Liver (tissue), 9 donors: ENCODE data around the gene FBXO33. TPM values are rescaled to one million over a fixed set of nuclear protein-coding genes. Genes with fewer than 3 reads are reported as not detected.

Source experiments
- DNase-seq: peaks from one replicate; pipeline ENCODE4 v3.0.0-alpha.2; 2017; ENCODE audit warnings: low spot score
- H3K27ac ChIP-seq, 2 donors: one replicate each; pipeline ENCODE4 v1.7.0; 2013; ENCODE audit warnings: inconsistent platforms in 2 of 2, low read length in 2 of 2, control low read depth in 1 of 2, low read depth in 1 of 2, mild to moderate bottlenecking in 1 of 2
- H3K27me3 ChIP-seq, 4 donors: one replicate each; pipeline versions ENCODE4 v1.6.1 to v1.7.0; 2013; ENCODE audit warnings: low read length in 3 of 4, inconsistent platforms in 1 of 4, mild to moderate bottlenecking in 1 of 4, moderate library complexity in 1 of 4; ENCODE audit not compliant: control insufficient read depth in 4 of 4, insufficient read depth in 4 of 4
- H3K36me3 ChIP-seq, 4 donors: one replicate each; pipeline versions ENCODE4 v1.6.1 to v1.7.0; 2013; ENCODE audit warnings: low read length in 3 of 4, mild to moderate bottlenecking in 3 of 4, low read depth in 1 of 4, moderate library complexity in 1 of 4; ENCODE audit not compliant: control insufficient read depth in 4 of 4, insufficient read depth in 3 of 4
- H3K4me1 ChIP-seq, 4 donors: one replicate each; pipeline versions ENCODE4 v1.6.1 to v1.7.0; 2013; ENCODE audit warnings: low read length in 3 of 4, mild to moderate bottlenecking in 3 of 4, moderate library complexity in 1 of 4; ENCODE audit not compliant: control insufficient read depth in 4 of 4, insufficient read depth in 4 of 4
- H3K4me3 ChIP-seq, 3 donors: one replicate each; pipeline versions ENCODE4 v1.6.1 to v1.7.0; 2013; ENCODE audit warnings: low read length in 3 of 3, control low read depth in 1 of 3, low read depth in 1 of 3, mild to moderate bottlenecking in 1 of 3
- H3K9ac ChIP-seq, 2 donors: one replicate each; pipeline ENCODE4 v1.7.0; 2013; ENCODE audit warnings: low read length in 2 of 2, mild to moderate bottlenecking in 2 of 2, moderate library complexity in 2 of 2, control low read depth in 1 of 2, low read depth in 1 of 2
- H3K9me3 ChIP-seq, 4 donors: one replicate each; pipeline versions ENCODE4 v1.6.1 to v1.7.0; 2013; ENCODE audit warnings: low read length in 3 of 4; ENCODE audit not compliant: control insufficient read depth in 4 of 4
- EGR1 ChIP-seq, 2 donors: IDR thresholded peaks; 2 replicates each; pipeline ENCODE4 v1.6.1; 2016 to 2018; ENCODE audit warnings: antibody characterized with exemption in 2 of 2, low read depth in 2 of 2
- FOXA1 ChIP-seq: IDR thresholded peaks from 2 replicates; pipeline ENCODE4 v1.6.1; 2016; ENCODE audit warnings: antibody characterized with exemption
- FOXA2 ChIP-seq: IDR thresholded peaks from 2 replicates; pipeline ENCODE4 v1.6.1; 2016; ENCODE audit warnings: antibody characterized with exemption
- GABPA ChIP-seq, 2 donors: IDR thresholded peaks in 1 of 2; conservative IDR thresholded peaks in 1 of 2; 2 replicates each; pipeline ENCODE4 v1.6.1; 2016; ENCODE audit warnings: antibody characterized with exemption in 2 of 2, mild to moderate bottlenecking in 1 of 2, moderate library complexity in 1 of 2
- HNF4A ChIP-seq, 2 donors: conservative IDR thresholded peaks; 2 replicates each; pipeline ENCODE4 v1.6.1; 2016; ENCODE audit warnings: antibody characterized with exemption in 2 of 2, mild to moderate bottlenecking in 2 of 2
- HNF4G ChIP-seq: IDR thresholded peaks from 2 replicates; pipeline ENCODE4 v1.6.1; 2016; ENCODE audit warnings: antibody characterized with exemption
- JUND ChIP-seq, 2 donors: IDR thresholded peaks; 2 replicates each; pipeline ENCODE4 v1.6.1; 2016; ENCODE audit warnings: antibody characterized with exemption in 2 of 2
- NR2F2 ChIP-seq: IDR thresholded peaks from 2 replicates; pipeline ENCODE4 v1.6.1; 2016; ENCODE audit warnings: antibody characterized with exemption
- RAD21 ChIP-seq, 2 donors: IDR thresholded peaks; 2 replicates each; pipeline ENCODE4 v1.6.1; 2016; ENCODE audit warnings: antibody characterized with exemption in 2 of 2, mild to moderate bottlenecking in 2 of 2
- SP1 ChIP-seq: IDR thresholded peaks from 2 replicates; pipeline ENCODE4 v1.6.1; 2018; ENCODE audit warnings: antibody characterized with exemption, mild to moderate bottlenecking
- WGBS: extraction: QIAGEN DNeasy Blood & Tissue Kit; methylation state at CpG from one replicate; pipeline ENCODE4 v1.1.7; 2013; 5-methylcytosine and 5-hydroxymethylcytosine counted together
- polyA plus RNA-seq, 2 donors: library from polyadenylated mRNA; stranded (reverse) in 1 of 2; unstranded in 1 of 2; fragments of 200-250 nt in 1 of 2; fragments of >200 nt in 1 of 2; fragmentation: Nextera tagmentation in 1 of 2; extraction: Ambion mirVana in 1 of 2; gene quantifications; one replicate each; pipeline versions ENCODE4 v1.2.1 to v1.2.3, GENCODE V29; 2013 to 2015
- total RNA-seq, 2 donors: library from RNA; depleted of rRNA; stranded (reverse); fragments of >200 nt; gene quantifications; one replicate each; pipeline ENCODE4 v1.2.3, GENCODE V29; 2014
- TF ChIP-seq, protein P1 (sequence below): IDR thresholded peaks from 2 replicates; pipeline ENCODE4 v1.6.1; 2016; ENCODE audit warnings: antibody characterized with exemption
- TF ChIP-seq, protein P2 (sequence below): IDR thresholded peaks from 2 replicates; pipeline ENCODE4 v1.6.1; 2016; ENCODE audit warnings: antibody characterized with exemption
- TF ChIP-seq, protein P3 (sequence below): fragments of 150-350 bp; IDR thresholded peaks from 2 replicates; pipeline ENCODE4 v1.5.1; 2017; ENCODE audit warnings: improper control_type of control experiment, low read depth, low read length; ENCODE audit not compliant: missing input control
- TF ChIP-seq, protein P4 (sequence below): IDR thresholded peaks from 2 replicates; pipeline ENCODE4 v1.6.1; 2016; ENCODE audit warnings: antibody characterized with exemption, mild to moderate bottlenecking
- TF ChIP-seq, protein P5 (sequence below): IDR thresholded peaks from 2 replicates; pipeline ENCODE4 v1.6.1; 2016; ENCODE audit warnings: antibody characterized with exemption
- donor health status: healthy.
- donor health status: healthy.
- donor health status: healthy.
- donor health status: healthy.
- donor health status: healthy.

The FBXO33 gene
- total and polyA plus RNA-seq, 4 donors = 3.3 to 11.4 (median 6.1) TPM

DNA sequence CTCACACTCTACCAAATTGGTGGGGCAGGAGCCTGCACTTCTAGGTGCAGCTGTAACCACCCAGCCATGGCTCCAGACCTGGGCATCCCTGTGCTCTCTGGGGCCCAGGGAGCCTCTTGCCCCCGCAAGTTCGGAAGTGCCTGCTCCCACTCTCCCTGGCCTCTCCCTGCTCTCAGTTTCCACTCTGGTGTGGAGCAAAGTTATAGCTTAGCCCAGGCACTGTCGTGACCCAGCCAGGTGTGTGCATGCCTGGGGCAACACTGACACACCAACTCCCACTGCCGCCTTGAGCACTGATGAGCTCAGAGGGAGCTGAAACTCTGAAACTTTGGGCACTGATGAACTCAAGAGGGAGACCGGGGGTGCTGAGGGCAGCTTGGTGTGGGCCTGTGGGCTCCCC, 8.7 kb upstream of the FBXO33 start (continued):
- TF ChIP-seq HNF4G (no peak), HNF4A (conservative IDR thresholded peaks at IDR 0.05) (no peak), FOXA1 (no peak), JUND (IDR thresholded peaks at IDR 0.05) (no peak)
- TF ChIP-seq, protein P1, sequence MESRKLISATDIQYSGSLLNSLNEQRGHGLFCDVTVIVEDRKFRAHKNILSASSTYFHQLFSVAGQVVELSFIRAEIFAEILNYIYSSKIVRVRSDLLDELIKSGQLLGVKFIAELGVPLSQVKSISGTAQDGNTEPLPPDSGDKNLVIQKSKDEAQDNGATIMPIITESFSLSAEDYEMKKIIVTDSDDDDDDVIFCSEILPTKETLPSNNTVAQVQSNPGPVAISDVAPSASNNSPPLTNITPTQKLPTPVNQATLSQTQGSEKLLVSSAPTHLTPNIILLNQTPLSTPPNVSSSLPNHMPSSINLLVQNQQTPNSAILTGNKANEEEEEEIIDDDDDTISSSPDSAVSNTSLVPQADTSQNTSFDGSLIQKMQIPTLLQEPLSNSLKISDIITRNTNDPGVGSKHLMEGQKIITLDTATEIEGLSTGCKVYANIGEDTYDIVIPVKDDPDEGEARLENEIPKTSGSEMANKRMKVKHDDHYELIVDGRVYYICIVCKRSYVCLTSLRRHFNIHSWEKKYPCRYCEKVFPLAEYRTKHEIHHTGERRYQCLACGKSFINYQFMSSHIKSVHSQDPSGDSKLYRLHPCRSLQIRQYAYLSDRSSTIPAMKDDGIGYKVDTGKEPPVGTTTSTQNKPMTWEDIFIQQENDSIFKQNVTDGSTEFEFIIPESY = no peak

DNA sequence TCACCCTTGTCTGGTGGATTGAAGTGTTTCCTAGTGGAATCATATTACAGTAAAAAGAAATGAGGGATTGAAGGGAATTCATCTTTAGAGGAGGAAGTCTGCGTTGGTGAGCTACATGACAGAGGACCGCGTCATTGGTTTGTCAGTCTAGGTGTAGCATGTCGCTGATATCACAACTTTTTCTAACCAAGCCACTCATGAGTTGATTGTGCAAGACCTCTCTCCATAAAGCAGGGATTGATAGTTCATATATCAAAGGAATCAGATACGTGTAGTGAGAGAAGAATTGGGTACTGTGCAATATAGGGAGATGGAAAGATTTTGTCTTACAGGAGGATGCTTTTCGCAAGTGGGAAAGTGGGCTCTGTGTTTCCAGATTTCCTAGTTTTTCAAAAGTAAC, 3.0 kb upstream of the FBXO33 start:
- Histone ChIP-seq H3K9ac (no peak overlapping the region), H3K36me3 (no peaks in the 10 kb centered on the region), H3K9me3 (no peaks in the 10 kb centered on the region), H3K4me3 (no peak overlapping the region), H3K4me1 (peaks cover 3 to 21% (median 12%) of the 10 kb centered on the region in 4 donors), H3K27me3 (no peaks in the 10 kb centered on the region), H3K27ac (no peak overlapping the region)
- TF ChIP-seq, protein P2, sequence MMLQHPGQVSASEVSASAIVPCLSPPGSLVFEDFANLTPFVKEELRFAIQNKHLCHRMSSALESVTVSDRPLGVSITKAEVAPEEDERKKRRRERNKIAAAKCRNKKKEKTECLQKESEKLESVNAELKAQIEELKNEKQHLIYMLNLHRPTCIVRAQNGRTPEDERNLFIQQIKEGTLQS = no peak
- 90% methylated on average over 6 of the region's 6 CpGs for WGBS
- DNase-seq = no peak

DNA sequence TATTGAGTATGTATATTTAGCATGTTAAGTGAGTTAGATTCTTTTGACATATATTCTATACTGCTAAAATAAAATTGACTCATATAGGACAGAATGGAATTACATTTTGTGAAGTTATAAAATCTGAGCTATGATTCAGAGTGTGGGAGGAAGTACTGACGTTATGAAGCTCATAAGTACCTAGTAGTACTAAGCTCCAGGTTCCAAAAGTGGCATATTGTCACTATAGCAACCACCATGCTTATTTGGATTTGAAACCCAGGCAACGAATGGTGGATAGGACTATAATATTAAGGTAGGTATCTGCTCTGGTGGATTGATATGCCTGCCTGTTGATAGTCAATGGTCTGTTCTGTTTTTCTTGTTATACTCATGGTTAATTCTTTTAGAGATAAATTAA, 2.2 kb upstream of the FBXO33 start:
- WGBS = 83% methylated on average over 2 of the region's 2 CpGs
- no peak overlapping the region for H3K4me3 ChIP-seq
- no peak overlapping the region for H3K9ac ChIP-seq
- H3K4me1 ChIP-seq = peaks cover 4 to 29% (median 19%) of the 10 kb centered on the region in 4 donors
- no peaks in the 10 kb centered on the region for H3K27me3 ChIP-seq
- H3K27ac ChIP-seq = no peak overlapping the region
- no peak for DNase-seq
- H3K9me3 ChIP-seq = no peaks in the 10 kb centered on the region
- no peaks in the 10 kb centered on the region for H3K36me3 ChIP-seq
- TF ChIP-seq, protein P3, sequence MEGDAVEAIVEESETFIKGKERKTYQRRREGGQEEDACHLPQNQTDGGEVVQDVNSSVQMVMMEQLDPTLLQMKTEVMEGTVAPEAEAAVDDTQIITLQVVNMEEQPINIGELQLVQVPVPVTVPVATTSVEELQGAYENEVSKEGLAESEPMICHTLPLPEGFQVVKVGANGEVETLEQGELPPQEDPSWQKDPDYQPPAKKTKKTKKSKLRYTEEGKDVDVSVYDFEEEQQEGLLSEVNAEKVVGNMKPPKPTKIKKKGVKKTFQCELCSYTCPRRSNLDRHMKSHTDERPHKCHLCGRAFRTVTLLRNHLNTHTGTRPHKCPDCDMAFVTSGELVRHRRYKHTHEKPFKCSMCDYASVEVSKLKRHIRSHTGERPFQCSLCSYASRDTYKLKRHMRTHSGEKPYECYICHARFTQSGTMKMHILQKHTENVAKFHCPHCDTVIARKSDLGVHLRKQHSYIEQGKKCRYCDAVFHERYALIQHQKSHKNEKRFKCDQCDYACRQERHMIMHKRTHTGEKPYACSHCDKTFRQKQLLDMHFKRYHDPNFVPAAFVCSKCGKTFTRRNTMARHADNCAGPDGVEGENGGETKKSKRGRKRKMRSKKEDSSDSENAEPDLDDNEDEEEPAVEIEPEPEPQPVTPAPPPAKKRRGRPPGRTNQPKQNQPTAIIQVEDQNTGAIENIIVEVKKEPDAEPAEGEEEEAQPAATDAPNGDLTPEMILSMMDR = no peak
- TF ChIP-seq, protein P1 = no peak
- TF ChIP-seq, protein P4, sequence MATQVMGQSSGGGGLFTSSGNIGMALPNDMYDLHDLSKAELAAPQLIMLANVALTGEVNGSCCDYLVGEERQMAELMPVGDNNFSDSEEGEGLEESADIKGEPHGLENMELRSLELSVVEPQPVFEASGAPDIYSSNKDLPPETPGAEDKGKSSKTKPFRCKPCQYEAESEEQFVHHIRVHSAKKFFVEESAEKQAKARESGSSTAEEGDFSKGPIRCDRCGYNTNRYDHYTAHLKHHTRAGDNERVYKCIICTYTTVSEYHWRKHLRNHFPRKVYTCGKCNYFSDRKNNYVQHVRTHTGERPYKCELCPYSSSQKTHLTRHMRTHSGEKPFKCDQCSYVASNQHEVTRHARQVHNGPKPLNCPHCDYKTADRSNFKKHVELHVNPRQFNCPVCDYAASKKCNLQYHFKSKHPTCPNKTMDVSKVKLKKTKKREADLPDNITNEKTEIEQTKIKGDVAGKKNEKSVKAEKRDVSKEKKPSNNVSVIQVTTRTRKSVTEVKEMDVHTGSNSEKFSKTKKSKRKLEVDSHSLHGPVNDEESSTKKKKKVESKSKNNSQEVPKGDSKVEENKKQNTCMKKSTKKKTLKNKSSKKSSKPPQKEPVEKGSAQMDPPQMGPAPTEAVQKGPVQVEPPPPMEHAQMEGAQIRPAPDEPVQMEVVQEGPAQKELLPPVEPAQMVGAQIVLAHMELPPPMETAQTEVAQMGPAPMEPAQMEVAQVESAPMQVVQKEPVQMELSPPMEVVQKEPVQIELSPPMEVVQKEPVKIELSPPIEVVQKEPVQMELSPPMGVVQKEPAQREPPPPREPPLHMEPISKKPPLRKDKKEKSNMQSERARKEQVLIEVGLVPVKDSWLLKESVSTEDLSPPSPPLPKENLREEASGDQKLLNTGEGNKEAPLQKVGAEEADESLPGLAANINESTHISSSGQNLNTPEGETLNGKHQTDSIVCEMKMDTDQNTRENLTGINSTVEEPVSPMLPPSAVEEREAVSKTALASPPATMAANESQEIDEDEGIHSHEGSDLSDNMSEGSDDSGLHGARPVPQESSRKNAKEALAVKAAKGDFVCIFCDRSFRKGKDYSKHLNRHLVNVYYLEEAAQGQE = no peak
- no peak for TF ChIP-seq SP1
- no peak for TF ChIP-seq HNF4G
- TF ChIP-seq, protein P5, sequence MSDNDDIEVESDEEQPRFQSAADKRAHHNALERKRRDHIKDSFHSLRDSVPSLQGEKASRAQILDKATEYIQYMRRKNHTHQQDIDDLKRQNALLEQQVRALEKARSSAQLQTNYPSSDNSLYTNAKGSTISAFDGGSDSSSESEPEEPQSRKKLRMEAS = no peak
- no peak for TF ChIP-seq EGR1 (IDR thresholded peaks at IDR 0.05; ENCODE audit: low read depth in 2 of 2)
- no peak for TF ChIP-seq GABPA (IDR thresholded peaks at IDR 0.05 in 1 of 2, conservative IDR thresholded peaks at IDR 0.05 in 1 of 2)
- TF ChIP-seq NR2F2 = no peak
- TF ChIP-seq FOXA1 = no peak
- TF ChIP-seq RAD21 (IDR thresholded peaks at IDR 0.05) = no peak
- TF ChIP-seq, protein P2 = no peak
- no peak for TF ChIP-seq FOXA2
- TF ChIP-seq HNF4A (conservative IDR thresholded peaks at IDR 0.05) = no peak
